Activated naive CD4-positive, alpha-beta T cell treated with anti-CD3 and anti-CD28 coated beads, Interleukin-2, amount 50 U/mL, for 24 hours (primary cell): ENCODE data around the gene UST.
"Not testable (repeated sequence)": the region's sequence is repeated elsewhere in the genome, so short reads cannot be mapped to it uniquely, and the experiment has no call there.

Source experiments
- H3K27ac Mint-ChIP-seq: one replicate; pipeline ENCODE4 v1.8.0; 2021; ENCODE audit warnings: mild to moderate bottlenecking, mixed read lengths
- H3K27me3 Mint-ChIP-seq: one replicate; pipeline ENCODE4 v1.8.0; 2021; ENCODE audit warnings: mixed read lengths
- H3K36me3 Mint-ChIP-seq: one replicate; pipeline ENCODE4 v1.8.0; 2021; ENCODE audit warnings: mixed read lengths
- H3K4me1 Mint-ChIP-seq: one replicate; pipeline ENCODE4 v1.8.0; 2021; ENCODE audit warnings: mixed read lengths
- H3K4me3 Mint-ChIP-seq: one replicate; pipeline ENCODE4 v1.8.0; 2021; ENCODE audit warnings: mild to moderate bottlenecking, mixed read lengths
- H3K9me3 Mint-ChIP-seq: one replicate; pipeline ENCODE4 v1.8.0; 2021; ENCODE audit warnings: mixed read lengths

UST gene

DNA sequence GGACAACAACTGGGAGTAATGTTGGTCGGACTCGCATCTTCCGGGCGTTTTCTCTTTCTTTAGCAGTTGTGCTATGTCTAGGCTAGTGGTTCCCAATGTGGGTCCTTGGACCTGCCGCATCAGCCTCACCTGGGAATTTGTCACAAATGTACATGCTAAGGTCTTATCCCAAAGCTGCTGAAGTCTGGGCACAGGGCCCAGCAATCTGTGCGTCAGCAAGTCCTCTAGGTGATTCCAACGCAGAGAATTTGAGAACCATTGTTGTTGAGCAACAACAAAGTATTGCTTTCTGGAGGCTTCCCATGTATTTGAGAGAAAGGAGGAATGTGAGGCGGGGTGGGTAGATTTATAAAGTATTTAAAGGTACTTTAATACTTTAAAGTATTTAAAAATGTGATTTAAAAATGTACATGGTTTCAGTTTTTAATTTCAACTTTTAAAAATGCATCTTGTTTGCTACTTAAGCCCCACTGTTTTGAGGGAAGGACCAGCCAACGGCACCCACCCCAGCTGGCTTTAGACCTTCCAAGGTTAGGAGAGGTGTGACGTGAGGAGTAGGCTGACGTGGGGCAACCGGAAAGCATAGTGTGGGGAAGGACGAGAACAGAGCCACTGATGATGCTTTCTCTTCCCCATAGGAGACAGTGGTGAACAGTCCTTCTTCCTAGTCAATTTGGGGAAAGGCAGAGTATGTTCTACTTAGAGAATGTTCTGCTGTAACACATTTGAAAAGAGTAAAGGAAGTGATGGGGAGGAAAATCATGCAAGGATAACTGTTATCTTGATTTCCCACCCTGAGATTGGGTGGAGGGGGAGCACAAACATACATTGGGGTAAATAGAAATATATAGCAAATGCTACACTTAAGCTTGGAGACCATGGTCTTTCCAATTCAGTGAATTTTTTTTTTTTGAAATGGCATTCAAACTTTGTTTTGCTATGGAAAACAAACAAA is 4.3 kb downstream of the UST start:
- no peaks in the 10 kb centered on the region for H3K36me3 Mint-ChIP-seq
- peaks cover 13% of the 10 kb centered on the region for H3K4me1 Mint-ChIP-seq
- no peak overlapping the region for H3K4me3 Mint-ChIP-seq

DNA sequence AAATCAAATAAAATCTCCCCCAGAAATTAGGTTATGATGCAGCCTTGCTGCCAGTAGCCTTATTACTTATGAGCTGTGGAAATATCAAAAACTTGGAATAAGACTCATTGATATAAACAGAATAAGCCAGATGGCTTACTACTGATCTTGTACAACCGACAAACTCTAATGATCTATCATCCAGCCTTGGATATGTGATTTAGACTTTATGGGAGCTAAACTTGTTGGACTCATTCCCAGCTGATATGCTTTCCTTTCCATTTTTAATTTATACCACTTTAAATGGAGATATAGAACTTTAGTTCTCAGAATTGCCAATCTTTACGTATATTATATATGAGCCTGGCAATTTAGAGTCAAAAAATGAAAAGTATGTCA is 5.0 kb downstream of the UST start:
- H3K4me1 Mint-ChIP-seq = peaks cover 6% of the 10 kb centered on the region
- no peak overlapping the region for H3K27ac Mint-ChIP-seq
- no peaks in the 10 kb centered on the region for H3K9me3 Mint-ChIP-seq
- H3K4me3 Mint-ChIP-seq = no peak overlapping the region
- H3K27me3 Mint-ChIP-seq = peaks cover 42% of the 10 kb centered on the region
- no peaks in the 10 kb centered on the region for H3K36me3 Mint-ChIP-seq

More for the DNA sequence above, 4.3 kb downstream of the UST start:
- no peaks in the 10 kb centered on the region for H3K9me3 Mint-ChIP-seq
- peaks cover 40% of the 10 kb centered on the region for H3K27me3 Mint-ChIP-seq
- no peak overlapping the region for H3K27ac Mint-ChIP-seq

DNA sequence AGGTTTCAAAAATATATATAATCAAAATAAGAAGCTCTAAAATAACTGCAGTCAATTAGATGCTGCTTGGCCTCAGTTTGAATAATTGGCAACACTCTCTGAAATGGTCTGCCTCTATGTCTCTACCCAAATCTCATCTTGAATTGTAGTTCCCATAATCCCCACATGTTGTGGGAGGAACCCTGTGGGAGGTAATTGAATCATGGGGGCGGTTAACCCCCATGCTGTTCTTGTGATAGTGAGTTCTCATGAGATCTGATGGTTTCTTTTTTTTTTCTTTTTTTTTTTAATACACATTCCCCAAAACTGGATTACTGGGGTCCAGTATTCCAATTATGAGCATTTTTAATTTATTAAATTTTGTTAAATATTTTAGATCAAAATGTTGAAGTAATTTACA is 8.5 kb downstream of the UST start:
- Mint-ChIP-seq H3K27me3 (peaks cover 32% of the 10 kb centered on the region), H3K4me1 (peaks cover 13% of the 10 kb centered on the region)
- H3K36me3 Mint-ChIP-seq, H3K9me3 Mint-ChIP-seq, H3K27ac Mint-ChIP-seq, H3K4me3 Mint-ChIP-seq: not testable (repeated sequence)

DNA sequence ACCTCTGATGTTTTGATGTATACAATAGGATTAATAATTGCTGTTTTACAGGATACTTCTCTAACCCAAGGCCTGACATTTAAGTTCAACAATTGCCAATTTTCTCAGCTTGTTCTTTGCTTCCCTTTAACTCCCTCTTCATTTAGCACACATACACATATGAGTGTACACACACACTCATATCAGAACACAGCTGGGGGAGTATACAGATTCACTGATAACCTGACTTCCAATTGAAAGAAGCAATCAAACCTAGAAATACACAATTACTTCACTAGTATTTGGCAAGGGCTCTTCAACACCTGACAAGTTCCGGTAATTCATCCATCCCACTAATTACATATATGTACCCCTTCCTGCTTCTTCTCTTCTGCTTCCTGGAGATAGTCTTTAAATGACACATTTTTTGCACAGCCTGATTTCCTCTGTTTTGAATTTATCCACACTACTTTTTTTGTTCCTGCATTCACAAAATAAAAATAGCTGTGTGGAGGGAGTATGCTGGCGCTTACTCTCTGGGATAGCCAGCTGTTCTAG is 11.2 kb downstream of the UST start:
- peaks cover 25% of the 10 kb centered on the region for H3K27me3 Mint-ChIP-seq
- no peaks in the 10 kb centered on the region for H3K36me3 Mint-ChIP-seq
- H3K4me3 Mint-ChIP-seq = no peak overlapping the region
- no peaks in the 10 kb centered on the region for H3K9me3 Mint-ChIP-seq
- H3K27ac Mint-ChIP-seq = no peak overlapping the region
- H3K4me1 Mint-ChIP-seq = peaks cover 32% of the 10 kb centered on the region

DNA sequence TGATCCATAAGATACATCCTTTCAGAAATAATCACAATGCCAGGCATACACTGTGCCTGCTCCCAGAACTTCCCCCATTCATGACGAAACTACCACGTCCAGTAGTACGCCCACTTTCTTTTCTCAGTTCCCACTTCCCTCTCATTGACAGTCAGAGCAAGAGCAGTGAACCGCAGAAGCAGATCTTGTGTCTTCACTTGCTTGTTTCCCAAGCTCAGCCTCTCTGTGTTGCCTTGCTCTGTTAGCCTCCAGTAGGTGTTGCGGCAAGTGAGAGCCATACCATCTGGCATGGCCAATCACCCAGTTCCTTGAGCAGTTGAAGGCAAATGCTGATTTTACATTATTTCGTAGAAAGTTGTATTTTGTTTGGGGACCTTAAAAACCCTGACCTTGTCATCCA is 11.7 kb downstream of the UST start:
- Mint-ChIP-seq H3K27me3 (peaks cover 28% of the 10 kb centered on the region), H3K36me3 (no peaks in the 10 kb centered on the region)

DNA sequence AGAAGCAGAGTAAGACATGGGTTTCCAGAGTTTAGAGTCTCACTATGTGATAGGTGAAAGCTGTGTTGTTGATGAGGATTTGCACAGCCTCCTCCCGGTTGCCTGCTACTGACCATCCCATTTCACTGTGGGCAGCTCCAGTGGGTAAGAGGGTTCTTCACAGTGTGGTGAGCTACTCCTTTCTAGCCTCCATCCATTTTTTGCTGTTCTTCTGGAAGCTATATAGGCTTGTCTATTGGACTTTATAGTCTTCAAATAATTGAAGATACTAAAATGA is 13.4 kb downstream of the UST start:
- Mint-ChIP-seq H3K4me1 (peaks cover 32% of the 10 kb centered on the region), H3K27ac (no peak overlapping the region), H3K9me3 (no peaks in the 10 kb centered on the region), H3K4me3 (peak overlapping the region; percentile 79), H3K27me3 (peaks cover 30% of the 10 kb centered on the region), H3K36me3 (peaks cover 2% of the 10 kb centered on the region)

More for the DNA sequence above, 11.7 kb downstream of the UST start:
- no peaks in the 10 kb centered on the region for H3K9me3 Mint-ChIP-seq
- no peak overlapping the region for H3K27ac Mint-ChIP-seq
- no peak overlapping the region for H3K4me3 Mint-ChIP-seq
- peaks cover 32% of the 10 kb centered on the region for H3K4me1 Mint-ChIP-seq

DNA sequence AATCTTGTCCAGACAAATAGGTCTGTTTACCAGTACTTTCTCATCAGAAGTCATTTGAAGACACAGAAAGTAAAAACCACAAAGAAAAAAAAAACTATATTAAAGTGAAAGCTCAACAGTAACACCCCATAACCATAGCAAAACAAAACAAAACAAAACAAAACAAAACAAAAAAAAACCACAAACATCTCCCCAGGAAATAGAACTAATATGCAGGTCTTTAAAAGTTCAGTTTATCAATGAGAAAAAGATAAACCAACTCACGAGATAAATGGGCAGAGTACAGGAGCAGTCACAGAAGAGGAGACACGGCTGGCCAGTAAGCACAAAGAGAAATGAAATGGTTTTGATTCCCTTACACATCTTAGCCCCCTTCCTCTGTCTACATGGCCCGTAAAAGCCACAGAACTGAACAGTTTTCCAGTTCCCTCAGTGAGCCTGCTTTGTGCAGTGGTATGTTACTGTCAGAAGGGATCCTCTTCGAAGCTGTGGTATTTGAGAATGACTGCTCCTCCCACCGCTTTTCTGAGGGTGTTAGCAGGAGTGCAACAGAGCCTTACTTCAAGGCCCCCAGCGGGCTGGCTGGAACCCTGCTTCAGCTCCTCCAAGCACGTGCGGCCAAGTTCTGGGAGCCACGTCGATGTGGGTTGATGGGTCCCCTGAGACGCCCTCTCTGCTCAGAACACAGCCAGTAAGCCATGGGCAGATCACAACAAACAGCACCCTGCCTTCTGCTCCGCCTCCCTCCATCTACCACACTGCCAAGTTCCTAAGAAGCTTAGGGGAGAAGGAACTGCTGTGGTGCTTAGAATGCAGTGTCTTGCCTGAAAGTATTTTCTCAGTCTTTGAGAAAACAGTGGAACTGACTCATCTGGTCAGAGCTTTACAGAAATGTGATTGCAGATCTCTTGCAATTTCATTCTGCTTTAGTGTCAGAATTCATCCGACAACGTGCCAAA is 14.0 kb downstream of the UST start:
- peaks cover 2% of the 10 kb centered on the region for H3K36me3 Mint-ChIP-seq
- peak overlapping the region; percentile 79 for H3K4me3 Mint-ChIP-seq
- peaks cover 32% of the 10 kb centered on the region for H3K4me1 Mint-ChIP-seq
- H3K27ac Mint-ChIP-seq = no peak overlapping the region
- no peaks in the 10 kb centered on the region for H3K9me3 Mint-ChIP-seq
- peaks cover 32% of the 10 kb centered on the region for H3K27me3 Mint-ChIP-seq

DNA sequence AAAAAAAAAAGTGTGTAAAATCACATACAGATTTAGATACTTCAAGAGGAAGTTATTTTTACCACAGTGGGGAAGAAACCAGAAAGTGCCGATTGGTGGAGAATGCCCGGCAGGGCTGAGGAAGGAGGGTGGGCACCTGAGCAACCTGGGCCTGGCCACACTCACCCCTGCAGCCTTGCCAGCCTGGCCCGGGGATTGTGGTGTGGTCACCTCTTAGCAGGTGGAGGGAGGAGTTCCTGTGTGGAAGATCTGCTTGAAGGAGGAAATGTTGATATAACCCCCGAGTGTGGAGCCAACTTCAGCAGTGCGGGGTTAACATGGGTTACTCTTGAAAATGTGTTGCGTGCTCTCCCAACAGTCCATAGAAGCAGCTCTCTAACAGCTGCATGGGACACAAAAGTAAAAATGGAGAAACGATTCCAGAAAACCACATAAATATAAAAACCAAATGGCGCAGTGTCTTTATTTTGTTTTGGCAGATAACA is 14.7 kb downstream of the UST start:
- Mint-ChIP-seq H3K36me3 (peaks cover 2% of the 10 kb centered on the region), H3K4me3 (peak overlapping the region; percentile 79), H3K27ac (peak overlapping the region; percentile 69), H3K27me3 (peaks cover 26% of the 10 kb centered on the region), H3K4me1 (peaks cover 32% of the 10 kb centered on the region), H3K9me3 (no peaks in the 10 kb centered on the region)

DNA sequence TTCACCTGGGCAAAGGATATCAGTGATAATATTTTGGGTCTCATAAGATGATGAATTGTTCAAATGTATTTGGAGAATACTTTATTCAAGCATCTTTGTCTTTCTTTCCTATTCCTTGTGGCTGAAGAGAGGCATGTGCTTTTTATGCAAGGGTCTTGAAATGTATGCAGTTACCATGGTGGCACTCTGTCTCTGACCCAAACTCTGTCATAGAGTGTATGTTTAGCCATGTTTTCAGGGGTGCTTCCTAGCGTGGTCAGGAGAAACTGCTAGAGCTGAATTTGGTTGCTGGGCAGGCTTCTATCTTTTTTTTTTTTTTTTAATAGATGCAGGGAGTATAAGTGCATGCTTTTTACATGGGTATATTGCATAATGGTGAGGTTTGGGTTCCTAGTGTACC is 15.4 kb downstream of the UST start:
- peaks cover 19% of the 10 kb centered on the region for H3K27me3 Mint-ChIP-seq
- no peak overlapping the region for H3K27ac Mint-ChIP-seq
- H3K4me3 Mint-ChIP-seq = no peak overlapping the region
- no peaks in the 10 kb centered on the region for H3K9me3 Mint-ChIP-seq
- H3K36me3 Mint-ChIP-seq = peaks cover 2% of the 10 kb centered on the region
- H3K4me1 Mint-ChIP-seq = peaks cover 32% of the 10 kb centered on the region

DNA sequence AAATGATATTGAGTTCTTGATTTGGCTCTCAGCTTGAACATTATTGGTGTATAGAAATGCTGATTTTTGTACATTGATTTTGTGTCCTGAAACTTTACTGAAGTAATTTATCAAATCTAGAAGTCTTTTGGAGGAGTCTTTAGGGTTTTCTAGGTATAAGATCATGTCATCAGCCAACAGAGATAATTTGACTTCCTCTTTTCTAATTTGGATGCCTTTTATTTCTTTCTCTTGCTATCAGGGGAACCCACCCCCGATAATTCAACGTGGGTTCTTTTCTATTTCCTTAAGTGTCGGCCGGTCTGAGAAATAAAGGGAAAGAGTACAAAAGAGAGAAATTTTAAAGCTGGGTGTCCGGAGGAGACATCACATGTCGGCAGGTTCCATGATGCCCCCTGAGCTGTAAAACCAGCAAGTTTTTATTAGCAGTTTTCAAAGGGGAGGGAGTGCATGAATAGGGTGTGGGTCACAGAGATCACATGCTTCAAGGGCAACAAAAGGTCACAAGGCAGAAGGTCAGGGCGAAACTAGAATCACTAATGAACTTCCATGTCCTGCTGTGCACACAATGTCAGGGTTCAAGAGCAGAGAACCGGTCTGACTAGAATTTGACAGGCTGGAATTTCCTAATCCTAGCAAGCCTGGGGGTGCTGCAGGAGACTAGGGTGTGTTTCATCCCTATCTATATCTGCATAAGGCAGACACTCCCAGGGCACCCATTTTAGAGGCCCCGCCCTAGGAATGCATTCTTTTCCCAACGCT is 17.6 kb downstream of the UST start:
- H3K36me3 Mint-ChIP-seq, H3K9me3 Mint-ChIP-seq, H3K4me3 Mint-ChIP-seq, H3K27ac Mint-ChIP-seq: not testable (repeated sequence)
- Mint-ChIP-seq H3K4me1 (peaks cover 25% of the 10 kb centered on the region), H3K27me3 (peaks cover 20% of the 10 kb centered on the region)

DNA sequence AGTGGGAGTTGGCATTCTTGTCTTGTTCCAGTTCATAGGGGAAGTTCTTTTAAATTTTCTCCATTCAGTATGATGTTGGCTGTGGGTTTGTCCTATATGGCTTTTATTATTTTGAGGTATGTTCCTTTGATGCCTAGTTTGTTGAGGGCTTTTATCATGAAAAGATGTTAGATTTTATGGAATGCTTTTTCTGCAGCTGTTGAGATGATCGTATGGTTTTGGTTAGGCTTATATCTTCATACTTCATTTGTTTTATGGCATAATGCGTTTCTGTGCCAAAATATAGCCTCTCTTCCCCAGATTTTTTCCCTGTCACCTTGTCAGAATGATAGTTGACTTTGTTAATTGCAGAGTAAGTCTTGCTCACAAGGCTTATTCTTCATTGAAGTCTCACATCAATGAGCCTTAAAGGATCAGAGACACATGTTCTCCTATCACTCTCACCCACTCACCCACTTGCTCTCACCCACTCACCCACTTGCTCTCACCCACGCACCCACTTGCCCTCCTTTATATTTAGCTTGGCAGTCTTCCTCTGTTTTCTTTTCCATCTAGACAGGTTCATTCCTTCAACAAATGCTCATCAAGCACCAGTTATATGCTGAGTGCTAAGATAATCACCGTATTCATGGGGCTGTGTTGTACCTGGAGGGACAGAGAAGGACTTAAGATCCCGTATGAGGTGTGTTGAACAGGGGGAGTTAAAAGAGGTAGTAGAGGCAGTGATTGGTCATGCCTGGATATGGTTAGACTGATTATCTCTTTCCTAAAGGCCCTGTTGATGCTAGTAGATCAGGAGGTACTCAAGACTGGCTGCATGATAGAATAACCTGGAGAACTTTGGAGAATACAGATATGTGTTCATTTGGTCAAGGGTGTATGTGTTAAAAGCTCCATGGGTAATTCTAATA is 19.3 kb downstream of the UST start:
- Mint-ChIP-seq H3K36me3 (peaks cover 2% of the 10 kb centered on the region), H3K27ac (no peak overlapping the region), H3K4me1 (peaks cover 16% of the 10 kb centered on the region)

DNA sequence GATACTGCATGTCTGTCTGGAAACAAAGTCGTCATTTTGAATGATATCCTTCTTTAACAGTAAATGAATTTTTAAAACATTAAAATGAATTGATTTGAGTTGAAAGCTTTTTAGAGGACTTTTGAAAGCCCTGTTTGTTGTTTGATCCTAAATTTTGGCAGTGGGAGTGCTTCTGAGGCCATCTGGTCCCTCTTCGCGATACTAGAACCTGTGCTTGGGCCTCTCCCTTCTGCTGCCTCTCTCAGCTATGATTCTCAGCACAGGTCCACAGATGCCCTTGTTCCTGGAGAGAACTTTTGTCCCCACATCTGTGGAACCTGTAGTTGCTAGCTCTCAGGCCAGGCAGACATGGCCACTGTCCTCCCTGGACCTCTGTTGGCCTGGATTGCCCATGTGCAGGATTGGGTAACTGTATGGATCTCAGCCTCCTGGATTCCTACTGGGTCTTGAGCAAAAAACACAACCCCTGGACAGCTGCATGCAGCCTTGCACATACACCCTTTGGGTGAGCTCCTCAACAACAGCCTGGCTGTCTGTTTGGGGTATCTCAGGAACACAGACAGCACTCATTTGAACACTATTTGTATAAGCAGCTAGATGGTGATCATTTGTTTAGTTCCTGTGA is 21.9 kb downstream of the UST start:
- Mint-ChIP-seq H3K36me3 (peaks cover under 1% of the 10 kb centered on the region), H3K9me3 (no peaks in the 10 kb centered on the region), H3K27me3 (peaks cover 20% of the 10 kb centered on the region), H3K4me3 (no peak overlapping the region), H3K27ac (no peak overlapping the region), H3K4me1 (peaks cover 6% of the 10 kb centered on the region)

More for the DNA sequence above, 19.3 kb downstream of the UST start:
- Mint-ChIP-seq H3K4me3 (no peak overlapping the region), H3K9me3 (no peaks in the 10 kb centered on the region), H3K27me3 (peaks cover 20% of the 10 kb centered on the region)

DNA sequence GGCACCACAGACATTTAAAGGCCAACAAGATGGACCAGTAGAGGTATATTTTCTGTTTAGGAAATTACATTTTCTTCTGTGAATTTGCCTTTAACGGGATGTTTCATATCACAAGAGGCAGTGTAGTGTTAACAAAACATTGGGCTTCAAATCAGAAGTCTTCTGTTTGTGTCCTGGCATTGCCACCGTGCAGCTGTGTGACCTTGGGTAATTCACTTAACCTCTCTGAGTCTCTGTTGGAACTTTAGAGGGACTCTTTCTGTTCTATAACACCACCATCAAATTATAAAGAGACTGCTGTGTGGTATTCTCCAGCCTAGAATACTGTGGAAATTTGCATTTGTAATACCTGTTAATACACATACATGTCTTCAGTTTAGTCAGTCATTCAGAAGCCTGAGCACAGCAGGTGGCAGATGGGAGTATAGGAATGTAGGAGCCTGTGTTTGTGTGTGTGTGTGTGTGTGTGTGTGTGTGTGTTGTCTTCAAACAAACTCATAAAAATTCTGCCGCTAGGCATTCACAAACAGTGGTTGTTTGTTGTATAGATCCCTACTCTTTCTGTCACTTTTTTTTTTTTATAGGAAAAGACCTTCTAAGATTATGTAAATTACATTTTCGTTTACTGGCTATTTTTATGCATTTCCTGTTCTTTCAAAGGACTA is 22.6 kb downstream of the UST start:
- Mint-ChIP-seq H3K4me1 (peaks cover 6% of the 10 kb centered on the region), H3K27ac (no peak overlapping the region), H3K27me3 (peaks cover 18% of the 10 kb centered on the region), H3K36me3 (no peaks in the 10 kb centered on the region), H3K9me3 (no peaks in the 10 kb centered on the region), H3K4me3 (no peak overlapping the region)
